Psoas muscle (tissue), 8 donors: ENCODE measurements around the gene HSD17B4. TPM values are rescaled to one million over a fixed set of nuclear protein-coding genes. Genes with fewer than 3 reads are reported as not detected.
"Not testable (repeated sequence)": the region's sequence is repeated elsewhere in the genome, so short reads cannot be mapped to it uniquely, and the experiment has no call there.

ENCODE experiments used
- ATAC-seq, 4 donors: fragments of 200-7000 bp; cut with Tn5 transposase; one replicate each; pipeline ENCODE4 v1.9.1; 2020; ENCODE audit warnings: moderate library complexity in 3 of 4, mild to moderate bottlenecking in 2 of 4
- DNase-seq, 2 donors: peaks; one replicate each; pipeline ENCODE4 v3.0.0-alpha.2; 2020
- H3K27ac ChIP-seq: fragments of 200-600 bp; one replicate; pipeline ENCODE4 v1.8.0; 2022
- H3K27me3 ChIP-seq, 3 donors: fragments of 200-600 bp in 1 of 3; one replicate each; pipeline versions ENCODE4 v1.6.1 to v1.8.0; 2013 to 2022; ENCODE audit warnings: low read length in 2 of 3, mild to moderate bottlenecking in 2 of 3, moderate library complexity in 1 of 3; ENCODE audit not compliant: insufficient read depth in 3 of 3
- H3K36me3 ChIP-seq, 2 donors: fragments of 200-600 bp in 1 of 2; one replicate each; pipeline versions ENCODE4 v1.6.1 to v1.8.0; 2013 to 2022; ENCODE audit warnings: low read depth in 1 of 2, mild to moderate bottlenecking in 1 of 2, moderate library complexity in 1 of 2; ENCODE audit not compliant: insufficient read depth in 1 of 2
- H3K4me1 ChIP-seq: fragments of 200-600 bp; one replicate; pipeline ENCODE4 v1.8.0; 2022
- H3K4me3 ChIP-seq: fragments of 200-600 bp; one replicate; pipeline ENCODE4 v1.8.0; 2022; ENCODE audit warnings: mild to moderate bottlenecking
- H3K9me3 ChIP-seq: fragments of 200-600 bp; one replicate; pipeline ENCODE4 v1.8.0; 2022
- WGBS, 3 donors: extraction: QIAGEN DNeasy Blood & Tissue Kit; methylation state at CpG; one replicate each; pipeline versions ENCODE4 v1.1.6 to v1.1.7; 2013; 5-methylcytosine and 5-hydroxymethylcytosine counted together
- intact Hi-C, 2 donors: fragments of 100-400 bp; cut with DNase I; formaldehyde crosslinking; loops; one replicate each; pipeline versions ENCODE4 v1.11.0 to v1.14.2; 2022
- polyA plus RNA-seq, 3 donors: library from polyadenylated mRNA; stranded (reverse); fragments of 200-250 nt; gene quantifications; one replicate each; pipeline ENCODE4 v1.2.3, GENCODE V29; 2013
- total RNA-seq, 4 donors: library from RNA; stranded (reverse); fragmentation: NEBNext Ultra II Directional in 2 of 4; extraction: Animal tissue kit (Norgen Biotek cat#: 25700) in 2 of 4; gene quantifications; one replicate each; pipeline versions ENCODE4 v1.2.1 to v1.2.4, GENCODE V29; 2021 to 2023
- TF ChIP-seq, protein P1 (sequence below): fragments of 200-600 bp; IDR thresholded peaks from one replicate; pipeline ENCODE4 v1.8.0; 2022; ENCODE audit warnings: antibody characterized with exemption
- donor health status: healthy with polysubstance abuse.
- donor health status: DM: no; HTN: no; CAD: no; lungs with moderate emphysema.
- donor health status: Bipolar disorder and iron deficiency.
- donor health status: healthy.
- donor health status: DM: yes; HTN: yes; CAD: no.
- donor health status: DM: no; HTN: no; CAD: no.
- donor health status: DM: no; HTN: no; CAD: no.
- donor health status: DM: yes; HTN: yes; CAD: no.

HSD17B4 gene
- total and polyA plus RNA-seq, 7 donors, result 60.5 to 142 (median 66.8) TPM

DNA sequence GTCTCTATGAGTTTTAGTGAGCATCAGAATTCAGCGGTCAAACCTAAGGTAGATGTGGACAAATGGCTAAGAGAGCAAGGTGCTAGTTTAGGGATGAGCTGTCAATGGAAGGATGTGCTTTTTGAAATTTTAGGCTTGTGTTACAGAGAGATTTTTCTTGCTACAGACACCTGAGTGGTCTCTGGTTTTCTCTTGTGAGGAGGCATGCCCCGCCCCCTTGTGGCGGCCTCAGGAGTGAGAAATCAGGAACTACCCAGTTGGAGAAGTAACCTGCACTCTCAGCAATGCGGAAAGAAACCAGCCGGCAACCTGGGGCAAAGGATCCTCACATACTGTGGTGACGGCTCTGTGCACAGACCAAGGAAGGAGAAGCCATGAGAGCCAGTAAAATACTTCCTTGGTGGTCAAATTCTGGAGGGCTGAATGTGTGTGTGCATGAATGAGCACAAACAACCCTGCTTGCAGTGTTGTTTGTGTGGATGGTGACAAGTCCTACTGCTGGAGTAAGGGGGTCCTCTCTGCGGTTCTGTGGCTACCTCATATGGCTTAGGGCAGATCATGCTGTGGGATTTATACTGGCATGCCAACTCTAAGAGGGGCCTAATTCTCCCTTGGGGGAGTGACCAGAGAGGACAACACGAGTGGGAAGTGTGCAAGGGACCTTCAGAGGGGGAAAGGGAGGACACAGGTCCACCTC, 16.7 kb upstream of the HSD17B4 start:
- no peak overlapping the region for H3K4me3 ChIP-seq
- TF ChIP-seq, protein P1, sequence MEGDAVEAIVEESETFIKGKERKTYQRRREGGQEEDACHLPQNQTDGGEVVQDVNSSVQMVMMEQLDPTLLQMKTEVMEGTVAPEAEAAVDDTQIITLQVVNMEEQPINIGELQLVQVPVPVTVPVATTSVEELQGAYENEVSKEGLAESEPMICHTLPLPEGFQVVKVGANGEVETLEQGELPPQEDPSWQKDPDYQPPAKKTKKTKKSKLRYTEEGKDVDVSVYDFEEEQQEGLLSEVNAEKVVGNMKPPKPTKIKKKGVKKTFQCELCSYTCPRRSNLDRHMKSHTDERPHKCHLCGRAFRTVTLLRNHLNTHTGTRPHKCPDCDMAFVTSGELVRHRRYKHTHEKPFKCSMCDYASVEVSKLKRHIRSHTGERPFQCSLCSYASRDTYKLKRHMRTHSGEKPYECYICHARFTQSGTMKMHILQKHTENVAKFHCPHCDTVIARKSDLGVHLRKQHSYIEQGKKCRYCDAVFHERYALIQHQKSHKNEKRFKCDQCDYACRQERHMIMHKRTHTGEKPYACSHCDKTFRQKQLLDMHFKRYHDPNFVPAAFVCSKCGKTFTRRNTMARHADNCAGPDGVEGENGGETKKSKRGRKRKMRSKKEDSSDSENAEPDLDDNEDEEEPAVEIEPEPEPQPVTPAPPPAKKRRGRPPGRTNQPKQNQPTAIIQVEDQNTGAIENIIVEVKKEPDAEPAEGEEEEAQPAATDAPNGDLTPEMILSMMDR, result no peak
- H3K27me3 ChIP-seq, result no peaks in the 10 kb centered on the region
- H3K27ac ChIP-seq, result no peak overlapping the region
- no peaks in the 10 kb centered on the region for H3K4me1 ChIP-seq
- intact Hi-C loops, result no loop called here
- H3K9me3 ChIP-seq, result no peaks in the 10 kb centered on the region
- no peaks in the 10 kb centered on the region for H3K36me3 ChIP-seq
- DNase-seq (peak; percentile 35 to 57), ATAC-seq (no peak)
- WGBS, 3 donors, result 55 to 62% (median 59%) methylated on average over 8 of the region's 8 CpGs

DNA sequence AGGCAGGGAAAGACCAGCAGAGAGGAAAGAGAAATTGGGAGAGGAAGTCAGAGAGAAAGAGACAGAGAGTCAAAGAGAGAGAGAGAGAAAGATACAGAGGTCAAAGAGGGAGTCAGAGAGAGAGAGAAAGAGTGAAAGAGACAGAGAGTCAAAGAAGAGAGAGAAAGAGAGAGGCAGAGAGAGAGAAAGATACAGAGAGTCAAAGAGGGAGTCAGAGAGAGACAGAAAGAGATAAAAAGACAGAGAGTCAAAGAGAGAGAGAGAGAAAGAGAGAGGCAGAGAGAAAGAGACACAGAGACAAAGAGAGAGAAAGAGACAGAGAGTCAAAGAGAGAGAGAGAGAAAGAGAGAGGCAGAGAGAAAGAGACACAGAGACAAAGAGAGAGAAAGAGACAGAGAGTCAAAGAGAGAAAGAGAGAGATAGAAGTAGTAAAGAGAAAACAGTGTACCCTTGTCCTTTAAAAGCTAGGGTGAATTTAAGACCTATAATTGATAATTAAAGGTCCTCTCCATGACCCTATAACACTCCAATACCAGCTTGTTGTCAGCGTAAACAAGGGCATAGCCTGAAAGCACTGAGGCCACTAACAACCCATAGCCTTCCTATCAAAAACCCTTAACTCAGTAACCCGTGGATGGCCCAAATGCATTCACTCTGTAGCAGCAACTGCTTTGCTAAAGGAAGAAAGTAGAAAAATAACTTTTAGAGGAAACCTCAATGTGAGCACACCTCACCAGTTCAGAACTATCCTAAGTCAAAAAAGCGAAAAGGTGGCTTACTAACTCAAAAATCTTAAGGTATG, 14.3 kb upstream of the HSD17B4 start:
- ATAC-seq, intact Hi-C loops, DNase-seq: not testable (repeated sequence)

DNA sequence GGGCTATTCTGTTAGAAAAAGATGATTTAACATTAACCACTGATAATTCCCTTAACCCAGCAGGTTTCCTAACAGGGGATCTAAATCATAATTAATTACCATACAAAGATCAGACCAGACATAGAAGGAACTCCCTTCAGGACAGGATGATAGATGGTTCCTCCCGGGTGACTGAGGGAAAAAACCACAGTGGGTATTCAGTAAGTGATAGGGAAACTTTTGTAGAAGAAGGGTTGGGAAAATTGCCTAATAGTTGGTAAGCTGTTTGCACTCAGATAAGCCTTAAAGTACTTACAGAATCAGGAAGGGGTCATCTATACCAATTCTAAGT, 13.7 kb upstream of the HSD17B4 start:
- intact Hi-C loops, result not testable (repeated sequence)

More for the DNA sequence above, 14.3 kb upstream of the HSD17B4 start:
- WGBS, 3 donors, result 68 to 89% (median 79%) methylated on average over 3 of the region's 3 CpGs
- H3K36me3 ChIP-seq, H3K9me3 ChIP-seq, H3K4me1 ChIP-seq, H3K27ac ChIP-seq, H3K27me3 ChIP-seq, H3K4me3 ChIP-seq: not testable (repeated sequence)

DNA sequence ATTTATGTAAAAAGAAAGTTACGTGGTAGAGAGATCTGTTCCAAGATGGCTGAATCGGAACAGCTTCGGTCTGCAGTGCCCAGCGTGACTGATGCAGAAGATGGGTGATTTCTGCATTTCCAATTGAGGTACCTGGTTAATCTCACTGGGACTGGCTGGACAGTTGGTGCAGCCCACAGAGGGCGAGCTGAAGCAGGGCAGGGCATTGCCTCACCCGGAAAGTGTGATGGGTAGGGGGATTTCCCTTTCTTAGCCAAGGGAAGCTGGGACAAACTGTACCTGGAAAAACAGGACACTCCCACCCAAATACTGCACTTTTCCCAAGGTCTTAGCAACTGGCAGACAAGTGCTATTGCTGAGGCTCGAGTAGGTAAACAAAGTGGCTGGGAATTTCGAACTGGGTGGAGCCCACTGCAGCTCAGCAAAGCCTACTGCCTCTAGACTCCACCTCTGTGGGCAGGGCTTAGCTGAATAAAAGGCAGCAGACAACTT, 13.1 kb upstream of the HSD17B4 start:
- no peak overlapping the region for H3K4me3 ChIP-seq
- ATAC-seq, result no peak
- WGBS, 3 donors, result 80 to 85% (median 81%) methylated on average over 8 of the region's 8 CpGs
- no peaks in the 10 kb centered on the region for H3K27me3 ChIP-seq
- intact Hi-C loops, result no loop called here
- TF ChIP-seq, protein P1, result no peak
- H3K27ac ChIP-seq, result no peak overlapping the region
- no peaks in the 10 kb centered on the region for H3K4me1 ChIP-seq
- no peaks in the 10 kb centered on the region for H3K9me3 ChIP-seq
- no peak for DNase-seq
- H3K36me3 ChIP-seq, result no peaks in the 10 kb centered on the region

More for the DNA sequence above, 13.7 kb upstream of the HSD17B4 start:
- not testable (repeated sequence) for ATAC-seq, H3K27ac ChIP-seq, H3K9me3 ChIP-seq, DNase-seq, H3K36me3 ChIP-seq, H3K4me3 ChIP-seq, H3K27me3 ChIP-seq, H3K4me1 ChIP-seq
- 20 to 26% (median 22%) methylated on average over 1 of the region's 1 CpG for WGBS, 3 donors

DNA sequence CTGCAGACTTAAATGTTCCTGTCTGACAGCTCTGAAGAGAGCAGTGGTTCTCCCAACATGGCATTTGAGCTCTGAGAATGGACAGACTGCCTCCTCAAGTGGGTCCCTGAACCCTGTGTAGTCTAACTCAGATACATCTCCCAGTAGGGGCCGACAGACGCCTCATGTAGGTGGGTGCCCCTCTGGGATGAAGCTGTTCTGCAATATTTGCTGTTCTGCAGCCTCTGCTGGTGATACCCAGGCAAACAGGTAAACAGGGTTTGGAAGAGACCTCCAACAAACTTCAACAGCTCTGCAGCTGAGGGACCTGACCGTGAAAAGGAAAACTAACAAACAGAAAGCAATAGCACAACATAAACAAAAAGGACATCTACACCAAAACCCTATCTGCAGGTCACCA, 12.7 kb upstream of the HSD17B4 start:
- H3K36me3 ChIP-seq, H3K4me1 ChIP-seq, H3K9me3 ChIP-seq, intact Hi-C loops, H3K27me3 ChIP-seq, ATAC-seq, H3K4me3 ChIP-seq, H3K27ac ChIP-seq, DNase-seq: not testable (repeated sequence)
- WGBS, 3 donors, result 82 to 88% (median 87%) methylated on average over 3 of the region's 3 CpGs

DNA sequence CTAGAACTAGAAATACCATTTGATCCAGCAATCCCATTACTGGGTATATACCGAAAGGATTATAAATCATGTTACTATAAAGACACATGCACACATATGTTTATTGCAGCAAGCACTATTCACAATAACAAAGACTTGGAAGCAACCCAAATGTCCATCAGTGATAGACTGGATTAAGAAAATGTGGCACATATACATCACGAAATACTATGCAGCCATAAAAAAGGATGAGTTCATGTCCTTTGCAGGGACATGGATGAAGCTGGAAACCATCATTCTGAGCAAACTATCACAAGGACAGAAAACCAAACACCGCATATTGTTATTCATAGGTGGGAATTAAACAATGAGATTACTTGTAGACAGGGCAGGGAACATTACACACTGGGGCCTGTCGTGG, 7.7 kb upstream of the HSD17B4 start:
- H3K36me3 ChIP-seq, DNase-seq, H3K27me3 ChIP-seq, H3K27ac ChIP-seq, ATAC-seq, intact Hi-C loops, H3K9me3 ChIP-seq, H3K4me3 ChIP-seq, H3K4me1 ChIP-seq: not testable (repeated sequence)
- 91 to 96% (median 93%) methylated on average over 4 of the region's 4 CpGs for WGBS, 3 donors
